GM12878 (cell line): ENCODE measurements around the gene LKAAEAR1.

Experiments used
- TCF12 ChIP-seq: IDR thresholded peaks from 2 replicates; pipeline ENCODE4 v1.6.1; 2011; ENCODE audit warnings: low read depth, mild to moderate bottlenecking, low read length
- TF ChIP-seq, protein P1 (sequence below), 3 experiments: IDR thresholded peaks in 2 of 3; conservative IDR thresholded peaks in 1 of 3; 2 replicates each; pipeline ENCODE4 v1.5.1; 2011; ENCODE audit warnings: low read depth in 3 of 3, low read length in 3 of 3, mild to moderate bottlenecking in 3 of 3, control low read depth in 2 of 3, moderate library complexity in 2 of 3, inconsistent platforms in 1 of 3, mixed read lengths in 1 of 3; ENCODE audit not compliant: control insufficient read depth in 2 of 3, insufficient read depth in 1 of 3; ENCODE audit errors: extremely low read depth in 1 of 3

DNA sequence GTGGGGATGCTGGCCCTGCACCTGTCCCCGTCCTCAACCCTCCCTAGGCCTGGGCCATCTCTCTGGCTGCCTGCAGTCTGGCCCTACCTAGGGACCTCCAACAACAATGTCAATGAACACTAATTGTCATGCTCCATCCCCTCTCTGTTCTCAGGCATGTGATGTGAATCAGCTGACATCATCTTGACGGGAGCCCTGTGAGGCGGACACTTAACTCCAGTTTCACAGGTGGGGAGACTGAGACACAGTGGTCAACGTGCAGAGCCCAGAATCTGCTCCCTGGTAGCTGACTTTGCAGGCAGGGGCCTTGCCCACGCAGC, 22.0 kb downstream of the LKAAEAR1 start:
- TF ChIP-seq TCF12: no peak
- TF ChIP-seq, protein P1, sequence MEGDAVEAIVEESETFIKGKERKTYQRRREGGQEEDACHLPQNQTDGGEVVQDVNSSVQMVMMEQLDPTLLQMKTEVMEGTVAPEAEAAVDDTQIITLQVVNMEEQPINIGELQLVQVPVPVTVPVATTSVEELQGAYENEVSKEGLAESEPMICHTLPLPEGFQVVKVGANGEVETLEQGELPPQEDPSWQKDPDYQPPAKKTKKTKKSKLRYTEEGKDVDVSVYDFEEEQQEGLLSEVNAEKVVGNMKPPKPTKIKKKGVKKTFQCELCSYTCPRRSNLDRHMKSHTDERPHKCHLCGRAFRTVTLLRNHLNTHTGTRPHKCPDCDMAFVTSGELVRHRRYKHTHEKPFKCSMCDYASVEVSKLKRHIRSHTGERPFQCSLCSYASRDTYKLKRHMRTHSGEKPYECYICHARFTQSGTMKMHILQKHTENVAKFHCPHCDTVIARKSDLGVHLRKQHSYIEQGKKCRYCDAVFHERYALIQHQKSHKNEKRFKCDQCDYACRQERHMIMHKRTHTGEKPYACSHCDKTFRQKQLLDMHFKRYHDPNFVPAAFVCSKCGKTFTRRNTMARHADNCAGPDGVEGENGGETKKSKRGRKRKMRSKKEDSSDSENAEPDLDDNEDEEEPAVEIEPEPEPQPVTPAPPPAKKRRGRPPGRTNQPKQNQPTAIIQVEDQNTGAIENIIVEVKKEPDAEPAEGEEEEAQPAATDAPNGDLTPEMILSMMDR (IDR thresholded peaks at IDR 0.05 in 2 of 3, conservative IDR thresholded peaks at IDR 0.05 in 1 of 3; ENCODE audit: control insufficient read depth in 2 of 3, extremely low read depth in 1 of 3, insufficient read depth in 1 of 3, low read depth in 3 of 3, low read length in 3 of 3): no peak
